HepG2 (cell line): ENCODE results near the gene SNAI3. TPM values are rescaled to one million over a fixed set of nuclear protein-coding genes. Genes with fewer than 3 reads are reported as not detected.

Source experiments
- ATAC-seq: fragments of 200-7000 bp; cut with Tn5 transposase; 3 replicates; pipeline ENCODE4 v1.9.1; 2020; ENCODE audit warnings: mild to moderate bottlenecking, moderate library complexity
- BruUV-seq: library from RNA; stranded (reverse); fragments of 400-500 nt; replicated peaks from 2 replicates; lab custom pipeline; 2021; lab: Mats Ljungman, UMichigan
- CTCF ChIA-PET: fragments of 300-600 bp; formaldehyde crosslinking; extraction: SDS; loops from one replicate; lab custom pipeline; 2021; ENCODE audit warnings: low total read pairs, inconsistent platforms, low intra/inter-chr PET ratio; lab: Yijun Ruan, JAX
- POLR2A ChIA-PET: fragments of 350-600 bp; sonication (Branson Sonifier 250); formaldehyde crosslinking; loops from one replicate; lab custom pipeline; 2020; ENCODE audit warnings: antibody characterized with exemption, inconsistent platforms; lab: Yijun Ruan, JAX
- DNase-seq: peaks from one replicate; pipeline ENCODE4 v3.0.0-alpha.2; 2015; ENCODE audit warnings: low spot score
- FAIRE-seq: peaks from 3 replicates; lab custom pipeline; 2011; peaks lifted over from hg19 to GRCh38; lab: Jason Lieb, UNC
- H2AFZ ChIP-seq: one replicate; pipeline ENCODE4 v1.6.1; 2011; ENCODE audit warnings: low read length, inconsistent platforms
- H3K27ac ChIP-seq: fragments of 300-600 bp; 3 replicates; pipeline ENCODE4 v1.8.0; 2011; ENCODE audit warnings: mixed run types, mild to moderate bottlenecking, mixed read lengths, low read length, inconsistent platforms; ENCODE audit not compliant: insufficient read depth; ENCODE audit errors: extremely low read length
- H3K27me3 ChIP-seq, 2 experiments: fragments of 200-600 bp in 1 of 2; 2 replicates in 1 of 2; 3 replicates in 1 of 2; pipeline versions ENCODE4 v1.6.0 to v1.8.0; 2011; ENCODE audit warnings: low read length in 2 of 2, mild to moderate bottlenecking in 2 of 2, moderate library complexity in 2 of 2, inconsistent platforms in 1 of 2; ENCODE audit not compliant: insufficient read depth in 2 of 2, control insufficient read depth in 1 of 2
- H3K36me3 ChIP-seq, 2 experiments: fragments of 200-600 bp in 1 of 2; replicated peaks in 1 of 2; 2 replicates in 1 of 2; 3 replicates in 1 of 2; pipeline versions ENCODE4 v1.5.1 to v1.8.0; 2011; ENCODE audit warnings: low read length in 2 of 2, inconsistent platforms in 1 of 2; ENCODE audit not compliant: insufficient read depth in 2 of 2, control insufficient read depth in 1 of 2
- H3K4me1 ChIP-seq: 2 replicates; pipeline ENCODE4 v1.5.1; 2012; ENCODE audit warnings: low read length, inconsistent platforms; ENCODE audit not compliant: insufficient read depth
- H3K4me2 ChIP-seq: 2 replicates; pipeline ENCODE4 v1.6.0; 2011; ENCODE audit warnings: low read depth, low read length, inconsistent platforms
- H3K4me3 ChIP-seq, 3 experiments: fragments of 200-600 bp in 1 of 3; sonication (generic), shearing (Covaris generic) in 1 of 3; replicated peaks in 1 of 3; 2 replicates each; pipeline ENCODE4 v1.5.1; 2011 to 2016; ENCODE audit warnings: low read length in 3 of 3, inconsistent platforms in 2 of 3, low read depth in 2 of 3, mild to moderate bottlenecking in 2 of 3, control low read depth in 1 of 3, mixed read lengths in 1 of 3; ENCODE audit not compliant: insufficient read depth in 1 of 3
- H3K79me2 ChIP-seq: one replicate; pipeline ENCODE4 v1.6.1; 2011; ENCODE audit warnings: low read length, inconsistent platforms; ENCODE audit not compliant: insufficient read depth
- H3K9ac ChIP-seq: 2 replicates; pipeline ENCODE4 v1.6.0; 2011; ENCODE audit warnings: mild to moderate bottlenecking, low read depth, low read length, inconsistent platforms; ENCODE audit not compliant: insufficient read depth
- H3K9me3 ChIP-seq: 2 replicates; pipeline ENCODE4 v1.5.1; 2012; ENCODE audit warnings: mild to moderate bottlenecking, low read length
- H4K20me1 ChIP-seq: 2 replicates; pipeline ENCODE4 v1.6.0; 2011; ENCODE audit warnings: inconsistent platforms, mild to moderate bottlenecking, low read length, moderate library complexity; ENCODE audit not compliant: insufficient read depth
- BCL6 ChIP-seq: IDR thresholded peaks from 2 replicates; pipeline ENCODE4 v1.6.1; 2016; ENCODE audit warnings: missing genetic modification reagents, missing compliant biosample characterization
- RCOR2 ChIP-seq: IDR thresholded peaks from 2 replicates; pipeline ENCODE4 v1.6.1; 2016; ENCODE audit warnings: missing biosample characterization, missing genetic modification reagents
- ZNF142 ChIP-seq: sonication (generic); formaldehyde crosslinking; IDR thresholded peaks from 2 replicates; pipeline ENCODE4 v1.4.0; 2020; ENCODE audit warnings: missing genetic modification reagents
- WGBS: methylation state at CpG from one replicate; pipeline ENCODE4 v1.1.6; 2017; ENCODE audit warnings: low lambda C conversion rate; 5-methylcytosine and 5-hydroxymethylcytosine counted together
- in situ Hi-C: cut with HindIII; loops from 2 replicates; pipeline ENCODE4 v1.10.0; 2017; ENCODE audit warnings: low pct_unique_long_range_greater_than_20kb; ENCODE audit not compliant: extremely low pct_ligation_motif_present
- intact Hi-C: fragments of 100-400 bp; cut with micrococcal nuclease; formaldehyde crosslinking; loops from one replicate; pipeline ENCODE4 v1.10.0; 2022; ENCODE audit not compliant: unreplicated experiment
- polyA plus RNA-seq, 8 experiments: library from polyadenylated mRNA; depleted of rRNA in 3 of 8; stranded (reverse) in 7 of 8; unstranded in 1 of 8; fragments of >200 nt; fragmentation: Illumina TruSeq in 4 of 8; extraction: Trizol in 4 of 8; gene quantifications; 2 replicates each; pipeline versions ENCODE4 v1.2.1 to v1.2.3, GENCODE V29; 2011 to 2016; ENCODE audit warnings: low read depth in 4 of 8, missing spikeins in 1 of 8, mixed read lengths in 1 of 8; ENCODE audit not compliant: insufficient read depth in 1 of 8
- total RNA-seq, 5 experiments: library from RNA; depleted of rRNA; stranded (reverse); fragments of >200 nt; fragmentation: Illumina TruSeq; extraction: Trizol; gene quantifications; 2 replicates each; pipeline ENCODE4 v1.2.3, GENCODE V29; 2016; ENCODE audit warnings: low read depth in 1 of 5

SNAI3 gene
- total and polyA plus RNA-seq, 2 of the 13 experiments (the other 11 are each of a cell fraction or from before 2014, with no cell fraction given): 0.09 to 0.18 TPM

- TF ChIP-seq RCOR2 (CRISPR knock-in tag) (no peak), BCL6 (CRISPR knock-in tag) (0 out of 2 replicates have a peak, but pooled peaks have one; percentile 20), ZNF142 (CRISPR knock-in tag) (0 out of 2 replicates have a peak, but pooled peaks have one; percentile 21)
- Histone ChIP-seq H3K4me1 (peaks cover 30% of the 10 kb centered on the region), H3K9me3 (no peaks in the 10 kb centered on the region), H3K27me3 (no peaks in the 10 kb centered on the region), H3K9ac (no peak overlapping the region), H2AFZ (no peak overlapping the region), H3K4me3 (no peak overlapping the region), H3K4me2 (peak overlapping the region; percentile 76; the same call in 1 of the 2 replicates), H3K79me2 (peaks cover 54% of the 10 kb centered on the region), H4K20me1 (peaks cover 18% of the 10 kb centered on the region), H3K36me3 (peaks cover 0 to 9% of the 10 kb centered on the region in 2 experiments; a peak in 3 of 5 replicates), H3K27ac (no peak overlapping the region)
- ChIA-PET POLR2A (no interaction called here), CTCF (no interaction called here)
- BruUV-seq: no TSS peak
- intact Hi-C loops: no loop called here
- in situ Hi-C loops: no loop called here
- DNase-seq (no peak), FAIRE-seq (peak; percentile 66), ATAC-seq (no peak)
- 95% methylated on average over 4 of the region's 4 CpGs for WGBS
These were observed 21.2 kb downstream of the SNAI3 start for GRCh38 chr16:88665148-88665547.
